ENCODE measurements around the gene TMCC3. TPM values are rescaled to one million over a fixed set of nuclear protein-coding genes. Genes with fewer than 3 reads are reported as not detected.

TMCC3 gene
- total RNA-seq, 1 donor from 2014 or later: 5.7 TPM

- Mint-ChIP-seq H3K9me3 (ENCODE audit: unreplicated experiment) (peaks cover 1% of the 10 kb centered on the region), H3K36me3 (ENCODE audit: unreplicated experiment) (no peaks in the 10 kb centered on the region), H3K27me3 (ENCODE audit: unreplicated experiment) (peaks cover 2% of the 10 kb centered on the region), H3K4me1 (ENCODE audit: low read depth, unreplicated experiment) (no peaks in the 10 kb centered on the region), H3K27ac (ENCODE audit: unreplicated experiment) (no peak overlapping the region), H3K4me3 (ENCODE audit: unreplicated experiment) (no peak overlapping the region)
- no peak for TF ChIP-seq CTCF (IDR thresholded peaks at IDR 0.05; ENCODE audit: partially characterized antibody, unreplicated experiment)
- DNase-seq: no peak
Observed at GRCh38 chr12:94621662-94622359, 28.5 kb downstream of the TMCC3 start.

GRCh38 chr12:94620621-94621020 is 29.7 kb downstream of the TMCC3 start:
- H3K27me3 Mint-ChIP-seq (ENCODE audit: unreplicated experiment): no peaks in the 10 kb centered on the region
- H3K4me1 Mint-ChIP-seq (ENCODE audit: low read depth, unreplicated experiment): no peaks in the 10 kb centered on the region
- peaks cover 1% of the 10 kb centered on the region for H3K9me3 Mint-ChIP-seq (ENCODE audit: unreplicated experiment)
- TF ChIP-seq CTCF (IDR thresholded peaks at IDR 0.05; ENCODE audit: partially characterized antibody, unreplicated experiment): no peak
- no peak overlapping the region for H3K27ac Mint-ChIP-seq (ENCODE audit: unreplicated experiment)
- no peaks in the 10 kb centered on the region for H3K36me3 Mint-ChIP-seq (ENCODE audit: unreplicated experiment)
- DNase-seq: no peak
- H3K4me3 Mint-ChIP-seq (ENCODE audit: unreplicated experiment): no peak overlapping the region

- H3K4me3 Mint-ChIP-seq (ENCODE audit: unreplicated experiment): no peak overlapping the region
- no peak overlapping the region for H3K27ac Mint-ChIP-seq (ENCODE audit: unreplicated experiment)
- H3K27me3 Mint-ChIP-seq (ENCODE audit: unreplicated experiment): no peaks in the 10 kb centered on the region
- no peak for DNase-seq
- no peaks in the 10 kb centered on the region for H3K36me3 Mint-ChIP-seq (ENCODE audit: unreplicated experiment)
- TF ChIP-seq CTCF (IDR thresholded peaks at IDR 0.05; ENCODE audit: partially characterized antibody, unreplicated experiment): no peak
- peaks cover under 1% of the 10 kb centered on the region for H3K4me1 Mint-ChIP-seq (ENCODE audit: low read depth, unreplicated experiment)
- no peaks in the 10 kb centered on the region for H3K9me3 Mint-ChIP-seq (ENCODE audit: unreplicated experiment)
Observed at GRCh38 chr12:94618995-94619695, 31.2 kb downstream of the TMCC3 start.

- Mint-ChIP-seq H3K4me3 (ENCODE audit: unreplicated experiment) (no peak overlapping the region), H3K36me3 (ENCODE audit: unreplicated experiment) (no peaks in the 10 kb centered on the region), H3K4me1 (ENCODE audit: low read depth, unreplicated experiment) (peaks cover 2% of the 10 kb centered on the region), H3K9me3 (ENCODE audit: unreplicated experiment) (no peaks in the 10 kb centered on the region), H3K27ac (ENCODE audit: unreplicated experiment) (no peak overlapping the region), H3K27me3 (ENCODE audit: unreplicated experiment) (no peaks in the 10 kb centered on the region)
- DNase-seq: no peak
- no peak for TF ChIP-seq CTCF (IDR thresholded peaks at IDR 0.05; ENCODE audit: partially characterized antibody, unreplicated experiment)
Observed at GRCh38 chr12:94617101-94617500, 33.3 kb downstream of the TMCC3 start.

GRCh38 chr12:94616203-94616729 is 34.1 kb downstream of the TMCC3 start:
- Mint-ChIP-seq H3K27me3 (ENCODE audit: unreplicated experiment) (no peaks in the 10 kb centered on the region), H3K36me3 (ENCODE audit: unreplicated experiment) (no peaks in the 10 kb centered on the region), H3K27ac (ENCODE audit: unreplicated experiment) (no peak overlapping the region), H3K4me1 (ENCODE audit: low read depth, unreplicated experiment) (peaks cover 2% of the 10 kb centered on the region), H3K4me3 (ENCODE audit: unreplicated experiment) (no peak overlapping the region), H3K9me3 (ENCODE audit: unreplicated experiment) (no peaks in the 10 kb centered on the region)
- no peak for TF ChIP-seq CTCF (IDR thresholded peaks at IDR 0.05; ENCODE audit: partially characterized antibody, unreplicated experiment)
- DNase-seq: no peak

Data from glutamatergic neuron (in vitro differentiated cells).